IMR-90 (cell line): ENCODE results near the gene CSNK1G2. TPM values are rescaled to one million over a fixed set of nuclear protein-coding genes. Genes with fewer than 3 reads are reported as not detected.
A peak's percentile ranks its signal among the peaks of the same experiment; 100 is the strongest.

Experiments
- ATAC-seq: fragments of 200-7000 bp; cut with Tn5 transposase; 2 replicates; pipeline ENCODE4 v1.9.1; 2020; ENCODE audit warnings: low read depth, mild to moderate bottlenecking, moderate library complexity
- BruUV-seq: library from RNA; stranded (reverse); fragments of 400-500 nt; replicated peaks from 2 replicates; lab custom pipeline; 2021; lab: Mats Ljungman, UMichigan
- CTCF ChIA-PET: fragments of 300-600 bp; formaldehyde crosslinking; extraction: SDS; loops from one replicate; lab custom pipeline; 2021; ENCODE audit warnings: antibody characterized with exemption; lab: Yijun Ruan, JAX
- POLR2A ChIA-PET: fragments of 300-600 bp; sonication (Branson Sonifier 250); formaldehyde crosslinking; loops from one replicate; lab custom pipeline; 2022; ENCODE audit warnings: antibody characterized with exemption; ENCODE audit not compliant: unreplicated experiment; lab: Charles Lee
- DNase-seq: peaks from one replicate; pipeline ENCODE4 v3.0.0; 2013
- H2AFZ ChIP-seq: replicated peaks from 2 replicates; pipeline ENCODE3; 2013; ENCODE audit warnings: low read length, mild to moderate bottlenecking; ENCODE audit not compliant: poor library complexity
- H2AK5ac ChIP-seq: 2 replicates; pipeline ENCODE4 v1.6.1; 2013; ENCODE audit warnings: low read depth, low read length, inconsistent platforms
- H2AK9ac ChIP-seq: replicated peaks from 2 replicates; pipeline ENCODE3; 2013; ENCODE audit warnings: mild to moderate bottlenecking, low read depth, low read length, moderate library complexity; ENCODE audit not compliant: poor library complexity
- H2BK120ac ChIP-seq: 2 replicates; pipeline ENCODE4 v1.6.1; 2013; ENCODE audit warnings: low read depth, low read length, inconsistent platforms
- H2BK15ac ChIP-seq: 3 replicates; pipeline ENCODE4 v1.6.1; 2013; ENCODE audit warnings: low read depth, low read length, inconsistent platforms
- H2BK20ac ChIP-seq: 2 replicates; pipeline ENCODE4 v1.6.1; 2013; ENCODE audit warnings: low read depth, mild to moderate bottlenecking, inconsistent platforms, low read length, moderate library complexity
- H2BK5ac ChIP-seq: 2 replicates; pipeline ENCODE4 v1.6.1; 2013; ENCODE audit warnings: mild to moderate bottlenecking, low read depth, low read length, inconsistent platforms; ENCODE audit not compliant: poor library complexity, severe bottlenecking
- H3K14ac ChIP-seq: replicated peaks from 2 replicates; pipeline ENCODE4 v1.6.1; 2013; ENCODE audit warnings: low read depth, low read length, inconsistent platforms
- H3K18ac ChIP-seq: 2 replicates; pipeline ENCODE4 v1.6.1; 2013; ENCODE audit warnings: low read depth, low read length, control low read depth
- H3K23ac ChIP-seq: 2 replicates; pipeline ENCODE4 v1.6.1; 2013; ENCODE audit warnings: low read depth, low read length, inconsistent platforms
- H3K27ac ChIP-seq: 2 replicates; pipeline ENCODE4 v1.5.1; 2013; ENCODE audit warnings: mild to moderate bottlenecking, control low read depth, low read length; ENCODE audit not compliant: insufficient read depth
- H3K27me3 ChIP-seq: 2 replicates; pipeline ENCODE4 v1.6.1; 2013; ENCODE audit warnings: low read length; ENCODE audit not compliant: control insufficient read depth, insufficient read depth
- H3K36me3 ChIP-seq: 2 replicates; pipeline ENCODE4 v1.6.1; 2013; ENCODE audit warnings: low read length, mixed read lengths; ENCODE audit not compliant: control insufficient read depth, insufficient read depth
- H3K4ac ChIP-seq: 2 replicates; pipeline ENCODE4 v1.6.1; 2013; ENCODE audit warnings: low read depth, low read length, inconsistent platforms
- H3K4me1 ChIP-seq: 2 replicates; pipeline ENCODE4 v1.6.1; 2013; ENCODE audit warnings: low read length, mixed read lengths; ENCODE audit not compliant: control insufficient read depth, insufficient read depth
- H3K4me2 ChIP-seq: 2 replicates; pipeline ENCODE4 v1.6.1; 2013; ENCODE audit warnings: low read depth, mild to moderate bottlenecking, control low read depth, low read length, moderate library complexity
- H3K4me3 ChIP-seq: 2 replicates; pipeline ENCODE4 v1.5.1; 2013; ENCODE audit warnings: low read depth, mild to moderate bottlenecking, control low read depth, low read length, moderate library complexity; ENCODE audit not compliant: insufficient read depth
- H3K56ac ChIP-seq: 2 replicates; pipeline ENCODE4 v1.6.1; 2013; ENCODE audit warnings: low read length, inconsistent platforms; ENCODE audit not compliant: insufficient read depth; ENCODE audit errors: extremely low read depth
- H3K79me1 ChIP-seq, 2 experiments: 2 replicates each; pipeline ENCODE4 v1.6.1; 2013; ENCODE audit warnings: low read length in 2 of 2, inconsistent platforms in 1 of 2, low read depth in 1 of 2
- H3K9ac ChIP-seq: 2 replicates; pipeline ENCODE4 v1.6.1; 2013; ENCODE audit warnings: low read depth, low read length, control low read depth
- H3K9me1 ChIP-seq: 2 replicates; pipeline ENCODE4 v1.6.1; 2013; ENCODE audit warnings: low read length, inconsistent platforms; ENCODE audit not compliant: insufficient read depth
- H3K9me3 ChIP-seq: 2 replicates; pipeline ENCODE4 v1.6.1; 2013; ENCODE audit warnings: low read length; ENCODE audit not compliant: control insufficient read depth, insufficient read depth
- H4K20me1 ChIP-seq: 2 replicates; pipeline ENCODE4 v1.6.1; 2013; ENCODE audit warnings: low read length, inconsistent platforms; ENCODE audit not compliant: insufficient read depth
- H4K5ac ChIP-seq: 2 replicates; pipeline ENCODE4 v1.6.1; 2013; ENCODE audit warnings: mild to moderate bottlenecking, low read depth, low read length, control low read depth
- H4K8ac ChIP-seq, 2 experiments: 2 replicates each; pipeline ENCODE4 v1.6.1; 2013; ENCODE audit warnings: low read depth in 2 of 2, low read length in 2 of 2, control low read depth in 1 of 2, inconsistent platforms in 1 of 2
- H4K91ac ChIP-seq: 2 replicates; pipeline ENCODE4 v1.6.1; 2013; ENCODE audit warnings: low read depth, low read length, inconsistent platforms; ENCODE audit not compliant: insufficient read depth
- CEBPB ChIP-seq: IDR thresholded peaks from 2 replicates; pipeline ENCODE4 v1.6.1; 2012; ENCODE audit warnings: low read depth, low read length, improper control_type of control experiment
- WGBS, 2 experiments: methylation state at CpG; one replicate each; pipeline versions ENCODE4 v1.1.5 to v1.1.7; 2013; ENCODE audit warnings: missing lambda C conversion rate in 2 of 2; ENCODE audit not compliant: insufficient read length in 1 of 2; ENCODE audit errors: extremely low coverage in 2 of 2; 5-methylcytosine and 5-hydroxymethylcytosine counted together
- dilution Hi-C: fragments of 300-500 bp; cut with HindIII; formaldehyde crosslinking; loops from one replicate; pipeline ENCODE4 v1.14.3; 2018; ENCODE audit warnings: low sequenced_read_pairs; ENCODE audit not compliant: unreplicated experiment
- in situ Hi-C: fragments of 300-500 bp; cut with MboI; formaldehyde crosslinking; loops from 3 replicates; pipeline ENCODE4 v1.14.3; 2019; ENCODE audit warnings: low sequenced_read_pairs, inconsistent platforms, mixed read lengths
- intact Hi-C: fragments of 100-400 bp; cut with micrococcal nuclease; formaldehyde crosslinking; loops from 2 replicates; pipeline ENCODE4 v1.10.0; 2022
- polyA plus RNA-seq, 3 experiments: library from polyadenylated mRNA; depleted of rRNA; stranded (reverse); fragments of >200 nt; gene quantifications; 2 replicates each; pipeline ENCODE4 v1.2.3, GENCODE V29; 2012; ENCODE audit warnings: low replicate concordance in 1 of 3
- total RNA-seq: library from RNA; depleted of rRNA; stranded (reverse); fragments of >200 nt; gene quantifications from 2 replicates; pipeline ENCODE4 v1.2.3, GENCODE V29; 2012
- TF ChIP-seq, protein P1 (sequence below): conservative IDR thresholded peaks from 2 replicates; pipeline ENCODE4 v1.5.1; 2012; ENCODE audit warnings: mild to moderate bottlenecking, low read depth, low read length, improper control_type of control experiment

CSNK1G2 gene
- total and polyA plus RNA-seq, 2 of the 4 experiments (the other 2 are of a cell fraction): 38.0 to 96.3 TPM

DNA sequence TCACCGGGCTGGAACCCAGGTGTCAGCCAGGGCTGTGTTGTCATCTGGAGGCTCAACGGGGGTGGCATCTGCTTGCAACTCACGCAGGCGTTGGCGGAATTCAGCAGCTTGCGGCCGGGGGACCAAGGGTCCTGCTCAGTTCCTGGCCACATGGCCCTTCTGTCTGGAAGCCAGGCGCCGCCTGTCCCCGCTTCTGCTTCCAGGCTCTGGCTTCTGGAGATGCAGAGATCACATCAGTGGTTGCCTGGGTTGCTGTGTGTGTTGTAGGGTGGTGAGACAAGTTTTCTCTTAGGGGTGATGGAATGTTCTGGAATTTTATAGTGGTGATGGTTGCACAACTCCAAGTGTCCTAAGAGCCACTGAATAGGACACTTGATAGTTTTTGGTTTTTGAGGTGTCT lies 30.8 kb upstream of the CSNK1G2 start:
- Histone ChIP-seq H2BK15ac (no peak overlapping the region), H3K79me1 (peaks cover 19 to 79% of the 10 kb centered on the region in 2 experiments), H3K4me3 (no peak overlapping the region), H3K4ac (no peak overlapping the region), H3K9ac (no peak overlapping the region), H4K91ac (no peak overlapping the region), H2BK20ac (no peak overlapping the region), H3K18ac (no peak overlapping the region), H2BK120ac (no peak overlapping the region), H2BK5ac (no peak overlapping the region), H3K14ac (no peak overlapping the region), H2AK5ac (no peak overlapping the region), H4K8ac (no peak overlapping the region), H3K9me1 (peaks cover 7% of the 10 kb centered on the region; the same call in 1 of the 2 replicates), H3K27me3 (no peaks in the 10 kb centered on the region), H3K36me3 (peaks cover 17% of the 10 kb centered on the region; the same call in 1 of the 2 replicates), H3K23ac (no peak overlapping the region), H3K56ac (no peak overlapping the region), H2AFZ (no peak overlapping the region), H3K4me1 (peaks cover 10% of the 10 kb centered on the region), H4K5ac (no peak overlapping the region), H4K20me1 (peaks cover 62% of the 10 kb centered on the region), H2AK9ac (no peak overlapping the region), H3K4me2 (no peak overlapping the region), H3K9me3 (no peaks in the 10 kb centered on the region), H3K27ac (no peak overlapping the region)
- intact Hi-C loops (no loop called here), dilution Hi-C loops (no loop called here), in situ Hi-C loops (no loop called here)
- DNase-seq: peak; percentile 20
- TF ChIP-seq, protein P1, sequence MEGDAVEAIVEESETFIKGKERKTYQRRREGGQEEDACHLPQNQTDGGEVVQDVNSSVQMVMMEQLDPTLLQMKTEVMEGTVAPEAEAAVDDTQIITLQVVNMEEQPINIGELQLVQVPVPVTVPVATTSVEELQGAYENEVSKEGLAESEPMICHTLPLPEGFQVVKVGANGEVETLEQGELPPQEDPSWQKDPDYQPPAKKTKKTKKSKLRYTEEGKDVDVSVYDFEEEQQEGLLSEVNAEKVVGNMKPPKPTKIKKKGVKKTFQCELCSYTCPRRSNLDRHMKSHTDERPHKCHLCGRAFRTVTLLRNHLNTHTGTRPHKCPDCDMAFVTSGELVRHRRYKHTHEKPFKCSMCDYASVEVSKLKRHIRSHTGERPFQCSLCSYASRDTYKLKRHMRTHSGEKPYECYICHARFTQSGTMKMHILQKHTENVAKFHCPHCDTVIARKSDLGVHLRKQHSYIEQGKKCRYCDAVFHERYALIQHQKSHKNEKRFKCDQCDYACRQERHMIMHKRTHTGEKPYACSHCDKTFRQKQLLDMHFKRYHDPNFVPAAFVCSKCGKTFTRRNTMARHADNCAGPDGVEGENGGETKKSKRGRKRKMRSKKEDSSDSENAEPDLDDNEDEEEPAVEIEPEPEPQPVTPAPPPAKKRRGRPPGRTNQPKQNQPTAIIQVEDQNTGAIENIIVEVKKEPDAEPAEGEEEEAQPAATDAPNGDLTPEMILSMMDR: no peak
- peak; percentile 69 for TF ChIP-seq CEBPB
- BruUV-seq: no TSS peak
- CTCF ChIA-PET: no interaction called here
- POLR2A ChIA-PET: no interaction called here
- WGBS, 2 experiments: 82% methylated on average over 6 of the region's 10 CpGs; no CpG with 5 or more reads in 1 of the 2 experiments
- ATAC-seq: no peak
